HUDEP-2 (cell line): Measurements from ENCODE around the gene NHS.

Experiments
- DNase-seq, 76 experiments: peaks; one replicate each; lab custom pipeline; 2025; ENCODE audit not compliant: unreplicated experiment in 76 of 76; lab: John Stamatoyannopoulos, UW

NHS gene

GRCh38 chrX:17579026-17579425 lies 204.0 kb downstream of the NHS start:
- DNase-seq = no peak

DNA sequence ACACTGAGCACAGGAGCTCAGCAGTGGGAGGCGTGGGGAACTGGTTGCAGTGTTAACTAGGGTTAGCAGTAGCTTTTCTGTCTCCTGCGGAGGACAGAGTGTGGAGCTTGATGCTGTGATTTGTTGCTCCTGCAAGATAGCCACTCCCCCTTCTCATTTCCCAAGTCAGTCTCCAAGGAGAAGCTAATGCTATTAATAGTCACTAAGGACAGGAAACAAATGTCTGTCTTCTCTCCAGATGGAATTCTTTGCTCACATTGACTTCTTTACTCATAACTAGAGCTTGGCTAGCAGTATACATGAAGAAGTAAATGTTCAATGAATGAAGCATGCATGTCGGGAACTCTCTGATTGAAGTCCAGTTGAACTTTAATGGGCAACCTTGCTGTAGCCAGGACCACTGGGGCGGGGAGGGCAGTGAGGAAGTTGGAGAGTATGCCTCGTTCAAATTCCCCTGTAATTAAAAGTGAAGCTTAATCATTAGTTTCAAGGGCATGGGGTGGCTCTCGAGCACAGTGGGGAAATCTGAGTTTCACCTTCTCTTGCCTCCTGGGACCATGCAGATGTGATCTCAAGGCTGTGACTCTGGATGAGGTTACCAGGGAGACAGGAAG lies 205.6 kb downstream of the NHS start:
- no peak for DNase-seq

- no peak for DNase-seq
Observed at GRCh38 chrX:17581641-17582040, 206.6 kb downstream of the NHS start.

GRCh38 chrX:17584248-17584681 lies 209.3 kb downstream of the NHS start:
- DNase-seq = no peak

- DNase-seq = no peak
Observed at GRCh38 chrX:17585006-17585405, 210.0 kb downstream of the NHS start.

GRCh38 chrX:17587366-17587765 lies 212.4 kb downstream of the NHS start:
- DNase-seq = no peak

GRCh38 chrX:17588303-17588702 lies 213.3 kb downstream of the NHS start:
- no peak for DNase-seq

- DNase-seq = peak in 27 of 76 experiments; percentile 0 to 26 (median 1)
Observed at GRCh38 chrX:17590892-17591740, 216.1 kb downstream of the NHS start.

DNA sequence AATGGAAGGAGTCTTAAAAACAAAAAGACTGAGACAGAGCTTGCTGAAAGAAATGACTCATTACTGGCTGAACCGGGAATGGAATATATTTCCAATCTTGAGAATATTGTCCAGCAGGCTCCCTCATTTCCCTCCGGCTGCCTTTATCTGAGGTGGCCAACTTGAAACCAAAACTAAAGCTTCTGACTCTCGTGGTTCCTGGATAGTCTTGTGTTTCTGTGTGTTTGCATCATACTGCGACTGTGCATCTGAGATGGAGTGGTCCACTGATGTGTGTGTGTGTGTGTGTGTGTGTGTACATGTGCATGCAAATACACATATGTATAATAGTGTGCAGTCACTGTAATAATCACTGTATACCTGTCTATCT lies 216.7 kb downstream of the NHS start:
- no peak for DNase-seq

- no peak for DNase-seq
Observed at GRCh38 chrX:17592117-17592516, 217.1 kb downstream of the NHS start.

DNA sequence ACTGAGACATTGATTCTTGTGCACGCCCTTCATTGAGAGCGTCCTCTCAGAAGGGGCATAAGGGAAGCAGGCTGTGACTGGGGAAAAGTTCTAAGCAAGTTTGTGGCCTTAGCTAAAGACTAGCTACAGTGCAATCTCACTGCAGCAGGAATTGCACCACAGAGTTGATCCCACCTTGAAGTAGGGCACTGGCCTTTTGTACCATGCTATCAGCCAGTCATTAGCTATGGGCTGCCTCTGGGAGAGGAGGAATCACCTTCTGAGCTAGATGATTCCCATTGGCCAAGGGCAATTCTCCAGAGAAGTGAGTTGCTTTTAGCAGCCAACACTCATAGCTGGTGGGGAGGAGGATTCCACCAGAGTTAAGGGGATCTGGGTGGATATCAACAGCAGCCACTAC lies 219.7 kb downstream of the NHS start:
- no peak for DNase-seq

DNA sequence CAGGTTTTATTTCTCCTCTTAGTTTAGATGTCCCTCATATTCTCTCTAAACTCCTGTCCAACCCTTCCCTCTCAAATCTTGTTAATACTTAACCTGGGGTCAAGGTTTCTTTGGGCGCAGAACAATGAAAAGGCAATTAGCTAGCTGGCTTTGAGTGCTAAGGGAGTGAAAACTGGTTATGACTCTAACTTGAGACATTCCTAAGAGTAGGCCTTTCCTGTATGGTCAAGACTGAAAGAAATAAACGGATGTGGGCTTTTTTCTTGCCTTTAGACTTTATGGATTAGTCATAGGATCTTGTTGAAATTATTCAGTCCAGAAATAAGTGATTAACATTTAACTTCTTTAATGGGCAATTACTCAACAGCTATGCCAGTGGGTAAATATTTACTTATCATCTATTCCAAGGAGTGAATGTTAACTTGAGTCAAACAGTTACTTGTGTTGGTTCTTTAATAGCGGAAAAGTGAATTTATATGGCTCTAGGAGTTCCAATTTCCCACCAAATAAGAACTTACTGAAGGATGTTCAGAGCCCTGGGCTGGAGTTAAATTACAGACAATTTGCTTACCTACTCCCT lies 220.5 kb downstream of the NHS start:
- no peak for DNase-seq

DNA sequence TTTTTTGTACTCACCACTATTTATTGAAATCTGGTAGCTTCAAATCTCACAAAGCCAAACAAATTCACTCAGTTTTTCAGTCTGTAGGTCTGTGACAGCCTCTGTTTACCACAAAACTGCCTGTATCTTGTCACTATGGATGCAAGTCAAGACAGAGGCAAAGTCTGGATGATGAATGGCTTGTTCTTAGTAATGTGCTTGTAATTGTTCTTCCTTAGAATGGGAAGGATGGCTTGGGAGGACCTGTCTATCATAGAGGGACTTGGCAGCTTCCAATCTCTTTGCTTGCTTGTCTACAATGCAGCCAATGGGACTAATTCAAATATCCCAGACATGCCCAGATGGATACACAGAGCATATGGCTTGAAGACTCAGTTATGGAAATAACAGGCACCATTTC lies 221.1 kb downstream of the NHS start:
- DNase-seq = no peak

DNA sequence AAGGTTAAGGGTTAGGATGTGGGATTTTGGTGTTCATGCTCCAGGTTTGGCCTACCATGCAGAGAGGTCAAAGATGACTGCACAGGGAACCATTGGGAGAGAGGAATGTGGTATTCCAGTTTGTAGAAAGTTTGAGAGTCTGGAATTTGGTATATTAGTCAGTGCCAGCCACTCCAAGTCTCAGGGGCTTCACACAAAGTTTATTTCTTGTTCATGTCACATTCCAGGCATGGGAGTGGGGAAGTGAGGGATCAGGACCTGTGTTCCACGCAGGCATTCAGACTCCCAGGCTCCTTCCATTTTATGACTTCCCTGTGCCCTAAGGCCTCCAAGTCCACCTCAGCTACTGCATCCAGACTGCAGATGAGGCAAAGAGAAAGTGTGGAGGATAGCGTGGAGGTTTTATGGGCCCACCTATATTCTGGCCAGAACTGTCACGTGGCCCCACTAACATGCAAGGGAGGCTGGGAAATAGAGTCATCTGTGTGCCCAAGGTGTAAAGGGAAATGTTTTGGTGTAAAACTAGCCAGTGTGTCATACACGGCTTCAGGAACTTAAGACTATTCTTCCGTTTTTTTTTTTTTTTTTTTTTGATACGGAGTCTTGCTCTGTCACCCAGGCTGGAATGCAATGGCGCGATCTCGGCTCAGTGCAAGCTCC lies 221.7 kb downstream of the NHS start:
- no peak for DNase-seq

DNA sequence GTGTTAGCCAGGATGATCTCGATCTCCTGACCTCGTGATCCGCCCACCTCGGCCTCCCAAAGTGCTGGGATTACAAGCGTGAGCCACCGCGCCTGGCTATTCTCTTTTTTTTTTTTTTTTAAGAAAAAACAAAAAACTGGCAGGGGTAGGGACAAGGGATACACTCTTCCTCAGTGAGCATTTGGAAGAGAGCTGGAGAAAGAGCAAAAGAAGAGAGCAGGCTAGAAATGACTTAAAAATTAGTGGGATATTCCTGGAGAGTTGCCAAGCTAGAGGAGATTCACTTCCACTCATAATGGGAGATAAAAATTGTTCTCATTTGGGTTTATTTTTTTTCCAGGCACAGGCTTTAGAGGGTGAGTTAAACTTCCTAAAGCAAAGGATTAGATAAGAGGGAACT lies 222.3 kb downstream of the NHS start:
- no peak for DNase-seq

DNA sequence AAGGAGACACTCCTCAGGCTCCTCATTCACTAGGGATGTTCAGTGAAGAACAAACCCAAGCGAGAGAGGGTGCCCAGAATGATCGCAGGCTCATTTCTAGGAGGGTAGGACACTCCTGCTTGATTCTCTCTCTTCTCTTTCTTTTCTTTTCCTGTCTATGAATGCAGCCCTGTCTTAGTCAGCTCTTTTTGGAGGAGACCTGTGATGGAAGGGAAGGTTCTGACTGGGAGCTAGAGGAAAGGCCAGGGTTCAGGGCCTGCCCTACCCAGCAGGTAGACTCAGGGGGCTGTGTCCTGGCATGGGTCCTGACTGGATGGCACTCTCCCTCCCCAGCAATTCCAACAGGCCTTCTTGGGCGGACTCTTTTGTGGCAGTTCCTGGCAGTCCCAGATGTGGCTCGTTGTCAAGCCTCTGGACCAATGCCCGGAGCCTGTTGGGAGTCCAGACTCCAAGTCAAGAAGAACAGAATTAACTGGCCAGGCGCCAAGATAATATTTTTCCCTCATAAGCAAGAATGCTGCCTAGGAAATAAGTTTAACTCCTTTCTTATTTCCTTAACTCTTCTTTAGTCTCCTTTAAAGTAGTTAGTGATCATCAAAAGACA lies 222.9 kb downstream of the NHS start:
- no peak for DNase-seq

- no peak for DNase-seq
Observed at GRCh38 chrX:17601441-17602200, 226.6 kb downstream of the NHS start.

GRCh38 chrX:17602245-17602644 lies 227.2 kb downstream of the NHS start:
- no peak for DNase-seq

DNA sequence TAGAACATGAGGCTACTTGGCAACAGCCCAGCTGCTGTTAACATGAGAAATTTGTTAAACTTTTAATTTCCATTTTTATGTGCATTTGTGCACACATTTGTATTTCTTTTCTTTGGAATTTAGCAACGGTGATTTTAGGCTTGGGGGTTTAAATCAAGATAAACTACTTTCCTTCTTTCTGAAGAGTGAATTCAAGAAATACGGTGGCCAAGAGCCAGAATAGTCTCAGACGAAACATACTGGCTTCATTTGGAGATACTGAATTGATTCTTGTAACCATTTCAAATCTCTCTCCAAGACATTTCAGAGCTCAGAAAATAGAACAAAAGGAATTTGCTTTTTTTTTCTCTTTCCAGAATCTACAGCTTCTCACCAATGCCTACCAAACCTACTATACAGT lies 228.2 kb downstream of the NHS start:
- DNase-seq = no peak

- no peak for DNase-seq
Observed at GRCh38 chrX:17605676-17606075, 230.7 kb downstream of the NHS start.
